Measurements from ENCODE around the gene TMEM170A. TPM values are rescaled to one million over a fixed set of nuclear protein-coding genes. Genes with fewer than 3 reads are reported as not detected.

Gene TMEM170A
- total RNA-seq, 1 experiment from 2014 or later = 34.5 TPM

GRCh38 chr16:75416904-75417565, 47.5 kb downstream of the TMEM170A start:
- POLR2A ChIA-PET = no interaction called here
- DNase-seq (ENCODE audit: low read depth, low spot score) = no peak

More at GRCh38 chr16:75416904-75417565, 47.5 kb downstream of the TMEM170A start:
- H3K4me2 ChIP-seq (ENCODE audit: low read length) = no peak overlapping the region
- intact Hi-C loops (cut with micrococcal nuclease) = no loop called here
- H4K20me1 ChIP-seq (ENCODE audit: insufficient read depth) = no peaks in the 10 kb centered on the region
- ChIA-PET CTCF (no interaction called here), RAD21 (ENCODE audit: low non-redundant PET in 1 of 2, low total read pairs in 2 of 2, uncharacterized antibody in 2 of 2, unreplicated experiment in 2 of 2) (no interaction called here)
- no peak for TF ChIP-seq RAD21 (IDR thresholded peaks at IDR 0.05; ENCODE audit: low read depth)
- no peak for TF ChIP-seq CBX3 (IDR thresholded peaks at IDR 0.05; ENCODE audit: low read depth)
- no peak for TF ChIP-seq POLR2A (IDR thresholded peaks at IDR 0.05; ENCODE audit: borderline replicate concordance, extremely low read depth, insufficient read depth, insufficient read length)
- no peak for TF ChIP-seq FOSL1 (IDR thresholded peaks at IDR 0.05; ENCODE audit: low read depth)
- TF ChIP-seq JUND (IDR thresholded peaks at IDR 0.05) = no peak
- no peak for TF ChIP-seq MAX (IDR thresholded peaks at IDR 0.05)
- TF ChIP-seq YY1 (IDR thresholded peaks at IDR 0.05; ENCODE audit: extremely low read depth, insufficient replicate concordance, low read depth, low read length) = no peak
- TF ChIP-seq EZH2 (IDR thresholded peaks at IDR 0.05) = no peak
- TF ChIP-seq EZH2phosphoT487 (IDR thresholded peaks at IDR 0.05; ENCODE audit: borderline replicate concordance) = no peak
- TF ChIP-seq SIN3A (IDR thresholded peaks at IDR 0.05; ENCODE audit: low read depth) = no peak
- TF ChIP-seq CEBPB (IDR thresholded peaks at IDR 0.05; ENCODE audit: low read depth) = no peak
- no peak for TF ChIP-seq ELF1 (IDR thresholded peaks at IDR 0.05; ENCODE audit: borderline replicate concordance, low read depth)
- TF ChIP-seq POLR2AphosphoS5 (IDR thresholded peaks at IDR 0.05; ENCODE audit: low read depth, low read length) = no peak
- TF ChIP-seq EGR1 (IDR thresholded peaks at IDR 0.05; ENCODE audit: low read depth) = no peak
- no peak for TF ChIP-seq TCF7L2 (IDR thresholded peaks at IDR 0.05; ENCODE audit: borderline replicate concordance, extremely low read depth, insufficient read depth, insufficient read length)
- no peak for TF ChIP-seq ZFX (IDR thresholded peaks at IDR 0.05)
- no peak for TF ChIP-seq SRF (IDR thresholded peaks at IDR 0.05; ENCODE audit: low read depth)
- ATAC-seq = no peak
- H3K27me3 ChIP-seq (ENCODE audit: insufficient read depth, low read length) = no peaks in the 10 kb centered on the region
- BruUV-seq (replicated peaks) = no TSS peak
- peaks cover 0 to 3% of the 10 kb centered on the region in 2 experiments; a peak in 1 of 4 replicates for H3K4me1 ChIP-seq (ENCODE audit: control insufficient read depth in 1 of 2, insufficient read depth in 2 of 2, low read length in 2 of 2)
- H3K36me3 ChIP-seq (ENCODE audit: control insufficient read depth in 1 of 2, insufficient read depth in 2 of 2, low read length in 2 of 2) = peaks cover 0 to 6% of the 10 kb centered on the region in 2 experiments; a peak in 2 of 4 replicates
- no peaks in the 10 kb centered on the region for H3K9me2 ChIP-seq (ENCODE audit: insufficient read depth)
- peaks cover 80% of the 10 kb centered on the region for H3K79me2 ChIP-seq (ENCODE audit: insufficient read depth, low read length)
- H3K9ac ChIP-seq (ENCODE audit: low read length) = no peak overlapping the region
- H3K9me3 ChIP-seq (ENCODE audit: control insufficient read depth in 1 of 2, insufficient read depth in 1 of 2, low read depth in 1 of 2, low read length in 2 of 2) = no peaks in the 10 kb centered on the region
- H3K4me3 ChIP-seq (replicated peaks in 1 of 2; ENCODE audit: low read depth in 1 of 2, low read length in 2 of 2) = no peak overlapping the region
- H2AFZ ChIP-seq (ENCODE audit: low read depth, low read length, poor library complexity, severe bottlenecking) = no peak overlapping the region
- no peak overlapping the region for H3K27ac ChIP-seq (ENCODE audit: low read depth, low read length)

All from HCT116 (cell line).